Neuron (in vitro differentiated cells): ENCODE results near the gene OR2S2.
"Not testable (repeated sequence)": the region's sequence is repeated elsewhere in the genome, so short reads cannot be mapped to it uniquely, and the experiment has no call there.

Experiments
- H2AFZ ChIP-seq: one replicate; pipeline ENCODE4 v1.6.1; 2013; ENCODE audit warnings: low read depth, mild to moderate bottlenecking, inconsistent platforms, low read length, moderate library complexity
- H3K27me3 ChIP-seq: one replicate; pipeline ENCODE4 v1.6.1; 2013; ENCODE audit warnings: low read length; ENCODE audit not compliant: insufficient read depth
- H3K36me3 ChIP-seq: one replicate; pipeline ENCODE4 v1.6.1; 2013; ENCODE audit warnings: low read length; ENCODE audit not compliant: insufficient read depth
- H3K4me1 ChIP-seq: one replicate; pipeline ENCODE4 v1.6.1; 2013; ENCODE audit warnings: low read length; ENCODE audit not compliant: insufficient read depth
- H3K4me3 ChIP-seq: 2 replicates; pipeline ENCODE4 v1.5.1; 2013; ENCODE audit warnings: mild to moderate bottlenecking, low read length, moderate library complexity
- H3K9me3 ChIP-seq: one replicate; pipeline ENCODE4 v1.6.1; 2013; ENCODE audit warnings: low read length

Gene OR2S2

GRCh38 chr9:35935755-35936509 lies 22.0 kb downstream of the OR2S2 start:
- Histone ChIP-seq H3K4me1 (peaks cover 6% of the 10 kb centered on the region), H3K9me3 (no peaks in the 10 kb centered on the region), H2AFZ (no peak overlapping the region)

GRCh38 chr9:35935261-35935660 lies 22.7 kb downstream of the OR2S2 start:
- Histone ChIP-seq H3K27me3 (no peaks in the 10 kb centered on the region), H3K36me3 (no peaks in the 10 kb centered on the region), H3K4me3 (no peak overlapping the region), H3K9me3 (no peaks in the 10 kb centered on the region), H3K4me1 (peaks cover 6% of the 10 kb centered on the region), H2AFZ (no peak overlapping the region)

More at GRCh38 chr9:35935755-35936509, 22.0 kb downstream of the OR2S2 start:
- Histone ChIP-seq H3K27me3 (no peaks in the 10 kb centered on the region), H3K4me3 (no peak overlapping the region), H3K36me3 (no peaks in the 10 kb centered on the region)

- not testable (repeated sequence) for H3K9me3 ChIP-seq, H2AFZ ChIP-seq, H3K4me1 ChIP-seq, H3K4me3 ChIP-seq, H3K36me3 ChIP-seq, H3K27me3 ChIP-seq
These were observed 23.9 kb downstream of the OR2S2 start for GRCh38 chr9:35934069-35934468.

- Histone ChIP-seq H3K4me3 (no peak overlapping the region), H3K27me3 (no peaks in the 10 kb centered on the region), H3K9me3 (no peaks in the 10 kb centered on the region), H2AFZ (no peak overlapping the region), H3K36me3 (no peaks in the 10 kb centered on the region), H3K4me1 (peaks cover 6% of the 10 kb centered on the region)
These were observed 24.3 kb downstream of the OR2S2 start for GRCh38 chr9:35933550-35934067.

- Histone ChIP-seq H3K4me1 (peaks cover 6% of the 10 kb centered on the region), H3K27me3 (no peaks in the 10 kb centered on the region), H3K9me3 (no peaks in the 10 kb centered on the region), H2AFZ (no peak overlapping the region), H3K4me3 (no peak overlapping the region), H3K36me3 (no peaks in the 10 kb centered on the region)
These were observed 25.2 kb downstream of the OR2S2 start for GRCh38 chr9:35932735-35933134.

- H3K9me3 ChIP-seq: no peaks in the 10 kb centered on the region
- H3K4me1 ChIP-seq: peaks cover 3% of the 10 kb centered on the region
- no peaks in the 10 kb centered on the region for H3K27me3 ChIP-seq
- no peak overlapping the region for H2AFZ ChIP-seq
- H3K36me3 ChIP-seq: no peaks in the 10 kb centered on the region
- no peak overlapping the region for H3K4me3 ChIP-seq
These were observed 27.0 kb downstream of the OR2S2 start for GRCh38 chr9:35930989-35931388.

GRCh38 chr9:35930521-35930920 lies 27.4 kb downstream of the OR2S2 start:
- Histone ChIP-seq H3K4me3 (no peak overlapping the region), H3K9me3 (no peaks in the 10 kb centered on the region), H3K4me1 (no peaks in the 10 kb centered on the region), H2AFZ (no peak overlapping the region), H3K36me3 (no peaks in the 10 kb centered on the region), H3K27me3 (no peaks in the 10 kb centered on the region)

GRCh38 chr9:35929453-35929718 lies 28.6 kb downstream of the OR2S2 start:
- H3K4me3 ChIP-seq: no peak overlapping the region
- no peak overlapping the region for H2AFZ ChIP-seq
- H3K9me3 ChIP-seq: no peaks in the 10 kb centered on the region
- peaks cover 2% of the 10 kb centered on the region for H3K4me1 ChIP-seq
- no peaks in the 10 kb centered on the region for H3K27me3 ChIP-seq
- no peaks in the 10 kb centered on the region for H3K36me3 ChIP-seq

- Histone ChIP-seq H2AFZ (no peak overlapping the region), H3K4me1 (peaks cover 8% of the 10 kb centered on the region), H3K36me3 (no peaks in the 10 kb centered on the region), H3K27me3 (no peaks in the 10 kb centered on the region), H3K9me3 (no peaks in the 10 kb centered on the region), H3K4me3 (no peak overlapping the region)
These were observed 29.1 kb downstream of the OR2S2 start for GRCh38 chr9:35928591-35929452.

GRCh38 chr9:35923927-35924763 lies 33.8 kb downstream of the OR2S2 start:
- Histone ChIP-seq H3K27me3 (no peaks in the 10 kb centered on the region), H3K9me3 (no peaks in the 10 kb centered on the region), H3K4me1 (peaks cover 15% of the 10 kb centered on the region), H3K4me3 (no peak overlapping the region), H3K36me3 (no peaks in the 10 kb centered on the region), H2AFZ (peak overlapping the region; percentile 86)

- H2AFZ ChIP-seq: no peak overlapping the region
- H3K4me3 ChIP-seq: no peak overlapping the region
- H3K9me3 ChIP-seq: no peaks in the 10 kb centered on the region
- H3K36me3 ChIP-seq: no peaks in the 10 kb centered on the region
- peaks cover 15% of the 10 kb centered on the region for H3K4me1 ChIP-seq
- no peaks in the 10 kb centered on the region for H3K27me3 ChIP-seq
These were observed 34.4 kb downstream of the OR2S2 start for GRCh38 chr9:35923598-35923926.

GRCh38 chr9:35920051-35920620 lies 37.8 kb downstream of the OR2S2 start:
- H3K9me3 ChIP-seq: no peaks in the 10 kb centered on the region
- no peak overlapping the region for H3K4me3 ChIP-seq
- H3K4me1 ChIP-seq: peaks cover 15% of the 10 kb centered on the region
- H2AFZ ChIP-seq: no peak overlapping the region
- H3K27me3 ChIP-seq: no peaks in the 10 kb centered on the region
- H3K36me3 ChIP-seq: no peaks in the 10 kb centered on the region
